Measurements from ENCODE around the gene MED14.
A peak's percentile ranks its signal among the peaks of the same experiment; 100 is the strongest.
"Not testable (repeated sequence)": the region's sequence is repeated elsewhere in the genome, so short reads cannot be mapped to it uniquely, and the experiment has no call there.

MED14 gene

DNA sequence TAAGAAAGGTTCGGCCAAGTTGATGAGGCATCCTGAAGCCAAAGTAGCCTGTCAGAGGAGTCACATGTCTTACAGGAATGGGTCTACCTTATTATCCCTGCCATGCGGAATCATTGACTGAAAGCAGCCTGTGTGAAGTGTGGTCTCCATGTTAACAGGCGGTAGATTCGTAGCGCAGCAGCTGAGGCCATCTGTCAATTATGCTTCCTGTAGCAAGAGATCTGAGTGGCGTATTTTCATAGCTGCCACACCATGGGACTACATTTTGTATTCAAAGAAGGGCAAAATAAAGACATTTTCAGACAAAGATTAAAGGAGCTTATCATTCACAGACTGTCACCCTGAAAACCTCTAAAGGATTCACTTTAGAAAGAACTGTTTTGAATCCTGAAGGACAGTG is 11.2 kb upstream of the MED14 start:
- Histone ChIP-seq H3K4me1 (ENCODE audit: control insufficient read depth in 1 of 2, insufficient read depth in 1 of 2, low read depth in 1 of 2, low read length in 1 of 2) (no peaks in the 10 kb centered on the region), H3K4me3 (ENCODE audit: low read depth in 1 of 2, low read length in 1 of 2) (no peak overlapping the region), H3K27ac (no peak overlapping the region), H3K9me3 (no peaks in the 10 kb centered on the region), H3K36me3 (no peaks in the 10 kb centered on the region), H3K27me3 (no peaks in the 10 kb centered on the region)
- TF ChIP-seq, protein P1, sequence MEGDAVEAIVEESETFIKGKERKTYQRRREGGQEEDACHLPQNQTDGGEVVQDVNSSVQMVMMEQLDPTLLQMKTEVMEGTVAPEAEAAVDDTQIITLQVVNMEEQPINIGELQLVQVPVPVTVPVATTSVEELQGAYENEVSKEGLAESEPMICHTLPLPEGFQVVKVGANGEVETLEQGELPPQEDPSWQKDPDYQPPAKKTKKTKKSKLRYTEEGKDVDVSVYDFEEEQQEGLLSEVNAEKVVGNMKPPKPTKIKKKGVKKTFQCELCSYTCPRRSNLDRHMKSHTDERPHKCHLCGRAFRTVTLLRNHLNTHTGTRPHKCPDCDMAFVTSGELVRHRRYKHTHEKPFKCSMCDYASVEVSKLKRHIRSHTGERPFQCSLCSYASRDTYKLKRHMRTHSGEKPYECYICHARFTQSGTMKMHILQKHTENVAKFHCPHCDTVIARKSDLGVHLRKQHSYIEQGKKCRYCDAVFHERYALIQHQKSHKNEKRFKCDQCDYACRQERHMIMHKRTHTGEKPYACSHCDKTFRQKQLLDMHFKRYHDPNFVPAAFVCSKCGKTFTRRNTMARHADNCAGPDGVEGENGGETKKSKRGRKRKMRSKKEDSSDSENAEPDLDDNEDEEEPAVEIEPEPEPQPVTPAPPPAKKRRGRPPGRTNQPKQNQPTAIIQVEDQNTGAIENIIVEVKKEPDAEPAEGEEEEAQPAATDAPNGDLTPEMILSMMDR (IDR thresholded peaks at IDR 0.05), result no peak

- H3K4me1 ChIP-seq (ENCODE audit: control insufficient read depth in 1 of 2, insufficient read depth in 1 of 2, low read depth in 1 of 2, low read length in 1 of 2), result peaks cover 6 to 24% of the 10 kb centered on the region in 2 experiments
- peak overlapping the region; percentile 64 to 79 for H3K4me3 ChIP-seq (ENCODE audit: low read depth in 1 of 2, low read length in 1 of 2)
- TF ChIP-seq, protein P1 (IDR thresholded peaks at IDR 0.05), result no peak
- H3K27me3 ChIP-seq, result no peaks in the 10 kb centered on the region
- H3K9me3 ChIP-seq, result no peaks in the 10 kb centered on the region
- H3K36me3 ChIP-seq, result no peaks in the 10 kb centered on the region
- H3K27ac ChIP-seq, result peak overlapping the region; percentile 97
Measured at GRCh38 chrX:40736170-40736505, 796 bp upstream of the MED14 start.

GRCh38 chrX:40734971-40735324 is 394 bp downstream of the MED14 start:
- H3K36me3 ChIP-seq, result no peaks in the 10 kb centered on the region
- TF ChIP-seq, protein P1 (IDR thresholded peaks at IDR 0.05), result no peak
- no peaks in the 10 kb centered on the region for H3K9me3 ChIP-seq
- peak overlapping the region; percentile 64 to 79 for H3K4me3 ChIP-seq (ENCODE audit: low read depth in 1 of 2, low read length in 1 of 2)
- no peaks in the 10 kb centered on the region for H3K27me3 ChIP-seq
- H3K27ac ChIP-seq, result peak overlapping the region; percentile 97
- H3K4me1 ChIP-seq (ENCODE audit: control insufficient read depth in 1 of 2, insufficient read depth in 1 of 2, low read depth in 1 of 2, low read length in 1 of 2), result peaks cover 6 to 24% of the 10 kb centered on the region in 2 experiments

DNA sequence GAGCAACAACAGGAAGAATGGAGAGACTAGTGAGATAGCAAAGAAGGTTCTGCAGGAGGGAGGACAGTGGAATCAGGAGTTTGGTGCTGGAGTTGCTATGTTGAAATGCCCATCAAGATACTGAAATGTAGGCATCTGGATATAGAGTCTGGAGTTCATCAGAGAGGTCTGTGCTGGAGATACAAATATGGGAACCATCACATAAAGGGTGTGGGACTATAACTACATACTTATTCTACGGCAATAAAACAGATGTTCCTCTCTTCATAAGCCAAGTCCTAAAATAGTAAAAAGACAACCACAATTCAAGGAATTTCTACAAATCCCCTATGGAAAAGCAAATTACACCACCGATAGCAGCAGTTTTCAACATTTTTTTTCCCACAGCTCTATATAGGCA is 1.6 kb downstream of the MED14 start:
- Histone ChIP-seq H3K9me3 (no peaks in the 10 kb centered on the region), H3K27ac (no peak overlapping the region), H3K4me1 (ENCODE audit: control insufficient read depth in 1 of 2, insufficient read depth in 1 of 2, low read depth in 1 of 2, low read length in 1 of 2) (peaks cover 6 to 24% of the 10 kb centered on the region in 2 experiments), H3K27me3 (no peaks in the 10 kb centered on the region), H3K4me3 (ENCODE audit: low read depth in 1 of 2, low read length in 1 of 2) (no peak overlapping the region), H3K36me3 (no peaks in the 10 kb centered on the region)
- TF ChIP-seq, protein P1 (IDR thresholded peaks at IDR 0.05), result no peak

- not testable (repeated sequence) for H3K4me3 ChIP-seq (ENCODE audit: low read depth in 1 of 2, low read length in 1 of 2); H3K36me3 ChIP-seq; H3K27ac ChIP-seq; H3K9me3 ChIP-seq; H3K27me3 ChIP-seq
- peaks cover 6 to 24% of the 10 kb centered on the region in 2 experiments for H3K4me1 ChIP-seq (ENCODE audit: control insufficient read depth in 1 of 2, insufficient read depth in 1 of 2, low read depth in 1 of 2, low read length in 1 of 2)
Measured at GRCh38 chrX:40732499-40732898, 2.8 kb downstream of the MED14 start.

DNA sequence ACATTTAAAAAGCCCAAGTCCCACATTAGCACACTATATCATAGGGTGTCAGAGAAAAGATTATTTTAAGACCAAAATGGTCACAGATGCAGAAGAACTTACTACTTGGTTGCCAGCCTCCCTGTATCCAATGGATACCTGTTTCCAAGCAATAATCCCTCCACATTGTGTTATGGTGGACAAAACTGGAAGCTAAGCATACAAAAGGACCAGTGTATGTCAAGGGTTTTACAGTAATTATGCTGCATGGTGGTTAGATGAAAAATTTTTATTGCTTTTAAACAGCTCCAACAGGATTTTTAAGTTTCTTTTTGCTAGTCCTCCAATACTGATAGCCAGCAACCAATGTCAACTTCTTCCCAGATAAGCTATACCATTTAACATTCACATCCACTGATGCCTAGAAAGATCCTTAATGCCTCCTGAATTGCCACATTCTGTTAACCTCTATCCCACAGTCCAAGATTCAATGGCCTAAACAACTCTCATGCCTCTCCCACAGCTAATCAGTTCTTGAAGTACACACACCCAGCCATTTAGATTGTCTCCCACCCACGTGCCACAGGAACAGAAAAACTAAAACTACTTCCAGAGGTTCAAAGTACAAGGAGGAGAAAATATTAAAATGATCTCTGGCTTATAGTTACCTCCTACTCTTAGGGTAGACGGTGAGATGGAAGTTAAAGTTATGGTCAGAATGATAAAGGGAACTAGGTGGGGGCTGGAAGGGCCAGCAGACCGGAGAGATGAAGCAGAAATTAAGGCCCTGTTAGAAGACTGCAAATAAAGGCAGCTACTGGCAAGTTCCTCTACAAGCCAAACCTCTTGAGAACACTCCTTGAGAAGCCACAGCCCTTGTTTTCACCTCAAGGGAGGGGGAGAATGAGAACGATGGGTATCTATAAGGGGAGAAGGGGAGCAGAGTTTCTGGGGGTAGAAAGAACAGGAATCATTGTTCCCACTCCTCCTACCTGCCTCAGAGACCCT is 5.5 kb downstream of the MED14 start:
- Histone ChIP-seq H3K9me3 (no peaks in the 10 kb centered on the region), H3K27me3 (no peaks in the 10 kb centered on the region), H3K27ac (peak overlapping the region; percentile 15), H3K4me3 (ENCODE audit: low read depth in 1 of 2, low read length in 1 of 2) (no peak overlapping the region), H3K4me1 (ENCODE audit: control insufficient read depth in 1 of 2, insufficient read depth in 1 of 2, low read depth in 1 of 2, low read length in 1 of 2) (peaks cover 6 to 16% of the 10 kb centered on the region in 2 experiments), H3K36me3 (no peaks in the 10 kb centered on the region)
- TF ChIP-seq, protein P1 (IDR thresholded peaks at IDR 0.05), result no peak
